PC-3 (cell line): Measurements from ENCODE around the gene SLC38A6. TPM values are rescaled to one million over a fixed set of nuclear protein-coding genes. Genes with fewer than 3 reads are reported as not detected.

Source experiments
- ATAC-seq: fragments of 200-7000 bp; cut with Tn5 transposase; 2 replicates; pipeline ENCODE4 v1.9.1; 2020; ENCODE audit warnings: mild to moderate bottlenecking, moderate library complexity
- BruUV-seq: library from RNA; stranded (reverse); fragments of 400-500 nt; replicated peaks from 2 replicates; lab custom pipeline; 2021; lab: Mats Ljungman, UMichigan
- CTCF ChIA-PET: fragments of 300-600 bp; sonication (Branson Sonifier 250); formaldehyde crosslinking; loops from one replicate; lab custom pipeline; 2022; ENCODE audit warnings: antibody characterized with exemption; lab: Charles Lee
- POLR2A ChIA-PET: fragments of 300-600 bp; sonication (Branson Sonifier 250); formaldehyde crosslinking; loops from one replicate; lab custom pipeline; 2022; ENCODE audit warnings: antibody characterized with exemption; ENCODE audit not compliant: unreplicated experiment; lab: Charles Lee
- DNase-seq: peaks from one replicate; pipeline ENCODE4 v3.0.0-alpha.2; 2015
- H2AFZ ChIP-seq: fragments of 300-600 bp; sonication (generic); 2 replicates; pipeline ENCODE4 v1.6.0; 2016; ENCODE audit warnings: antibody characterized with exemption, low read length
- H3F3A ChIP-seq: fragments of 300-600 bp; sonication (generic); one replicate; pipeline ENCODE4 v1.6.0; 2017; ENCODE audit warnings: antibody characterized with exemption, low read length, control low read depth, mild to moderate bottlenecking; ENCODE audit not compliant: unreplicated experiment
- H3K27ac ChIP-seq: fragments of 300-600 bp; sonication (generic); 2 replicates; pipeline ENCODE4 v1.5.1; 2016; ENCODE audit warnings: mild to moderate bottlenecking, low read length
- H3K27me3 ChIP-seq: fragments of 300-600 bp; sonication (generic); 2 replicates; pipeline ENCODE4 v1.6.1; 2016; ENCODE audit warnings: low read length, mixed read lengths
- H3K36me3 ChIP-seq: fragments of 300-600 bp; sonication (generic); 2 replicates; pipeline ENCODE4 v1.6.1; 2016; ENCODE audit warnings: low read depth, mixed run types, low read length, mixed read lengths
- H3K4me1 ChIP-seq: fragments of 300-600 bp; sonication (generic); 2 replicates; pipeline ENCODE4 v1.5.1; 2016; ENCODE audit warnings: low read length; ENCODE audit not compliant: insufficient read depth
- H3K4me2 ChIP-seq: fragments of 300-600 bp; sonication (generic); 2 replicates; pipeline ENCODE4 v1.6.0; 2016; ENCODE audit warnings: low read length
- H3K4me3 ChIP-seq: fragments of 300-600 bp; sonication (generic); 2 replicates; pipeline ENCODE4 v1.5.1; 2016; ENCODE audit warnings: mild to moderate bottlenecking, low read length, mixed read lengths
- H3K79me2 ChIP-seq: fragments of 300-600 bp; sonication (generic); 2 replicates; pipeline ENCODE4 v1.6.1; 2017; ENCODE audit warnings: low read length, mixed read lengths
- H3K9ac ChIP-seq: fragments of 300-600 bp; sonication (generic); 2 replicates; pipeline ENCODE4 v1.6.0; 2016; ENCODE audit warnings: mild to moderate bottlenecking, low read length
- H3K9me2 ChIP-seq: fragments of 300-600 bp; sonication (generic); replicated peaks from 2 replicates; pipeline ENCODE4 v1.6.1; 2016; ENCODE audit warnings: mixed run types, low read length, mixed read lengths
- H3K9me3 ChIP-seq: fragments of 300-600 bp; sonication (generic); 2 replicates; pipeline ENCODE4 v1.6.1; 2016; ENCODE audit warnings: low read length, mixed read lengths
- H4K20me1 ChIP-seq: fragments of 300-600 bp; sonication (generic); 2 replicates; pipeline ENCODE4 v1.6.1; 2016; ENCODE audit warnings: low read length, mixed read lengths
- EZH2 ChIP-seq: fragments of 300-600 bp; sonication (generic); IDR thresholded peaks from one replicate; pipeline ENCODE4 v1.6.1; 2017; ENCODE audit warnings: antibody characterized with exemption, mild to moderate bottlenecking, low read length; ENCODE audit not compliant: unreplicated experiment
- EZH2phosphoT487 ChIP-seq: fragments of 300-600 bp; sonication (generic); IDR thresholded peaks from 2 replicates; pipeline ENCODE4 v1.6.1; 2018; ENCODE audit warnings: mild to moderate bottlenecking, antibody characterized with exemption, low read length, borderline replicate concordance
- intact Hi-C: fragments of 100-400 bp; cut with micrococcal nuclease; formaldehyde crosslinking; loops from 2 replicates; pipeline ENCODE4 v1.9.0; 2023
- total RNA-seq: library from RNA; depleted of rRNA; stranded (reverse); fragments of >200 nt; gene quantifications from 2 replicates; pipeline ENCODE4 v1.2.3, GENCODE V29; 2014
- TF ChIP-seq, protein P1 (sequence below): fragments of 300-600 bp; sonication (generic); conservative IDR thresholded peaks from 2 replicates; pipeline ENCODE4 v1.5.1; 2017; ENCODE audit warnings: antibody characterized with exemption, low read depth, mild to moderate bottlenecking, low read length

SLC38A6 gene
- total RNA-seq, 1 experiment from 2014 or later: 28.0 TPM

DNA sequence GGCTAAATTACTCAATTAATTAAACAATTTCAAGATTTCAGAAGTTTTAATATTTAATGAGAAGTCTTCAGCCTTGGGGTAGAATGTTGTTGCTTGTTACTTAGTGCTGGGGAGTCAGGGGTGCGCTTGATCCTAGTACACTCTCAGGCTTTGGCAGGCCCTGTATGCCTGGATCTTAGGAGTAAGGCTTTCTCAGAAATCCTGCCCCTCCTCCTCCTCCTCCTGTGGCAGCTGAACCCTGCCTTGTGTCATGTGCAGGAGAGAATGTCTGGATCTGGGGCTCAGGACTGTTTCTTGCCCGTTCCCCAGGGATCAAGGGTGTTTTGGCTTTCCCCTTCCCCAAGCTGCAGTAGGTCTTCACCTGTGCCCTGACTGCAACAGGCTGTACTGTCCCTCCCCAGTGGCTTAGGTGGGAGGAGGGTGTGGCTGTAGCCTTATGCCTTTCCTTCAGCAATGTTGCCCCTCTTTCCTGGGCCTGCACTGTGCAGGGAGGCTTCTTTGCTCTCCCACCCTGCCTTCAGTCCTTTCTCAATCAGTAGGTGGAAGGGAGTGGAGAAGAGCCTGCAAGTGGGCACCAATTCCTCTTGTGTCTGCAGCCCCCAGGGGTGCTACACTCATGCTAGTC is 108.2 kb downstream of the SLC38A6 start:
- CTCF ChIA-PET: no interaction called here
- no peaks in the 10 kb centered on the region for H3K27me3 ChIP-seq
- intact Hi-C loops: no loop called here
- H2AFZ ChIP-seq: no peak overlapping the region
- H3K4me1 ChIP-seq: peaks cover 26% of the 10 kb centered on the region
- no peak overlapping the region for H3K4me3 ChIP-seq
- POLR2A ChIA-PET: interaction anchor here (0.6 kb wide), 1 partner anchor 47 kb away, joined by 6 read pairs; no protein-coding TSS in a partner anchor
- no peaks in the 10 kb centered on the region for H3F3A ChIP-seq
- TF ChIP-seq, protein P1, sequence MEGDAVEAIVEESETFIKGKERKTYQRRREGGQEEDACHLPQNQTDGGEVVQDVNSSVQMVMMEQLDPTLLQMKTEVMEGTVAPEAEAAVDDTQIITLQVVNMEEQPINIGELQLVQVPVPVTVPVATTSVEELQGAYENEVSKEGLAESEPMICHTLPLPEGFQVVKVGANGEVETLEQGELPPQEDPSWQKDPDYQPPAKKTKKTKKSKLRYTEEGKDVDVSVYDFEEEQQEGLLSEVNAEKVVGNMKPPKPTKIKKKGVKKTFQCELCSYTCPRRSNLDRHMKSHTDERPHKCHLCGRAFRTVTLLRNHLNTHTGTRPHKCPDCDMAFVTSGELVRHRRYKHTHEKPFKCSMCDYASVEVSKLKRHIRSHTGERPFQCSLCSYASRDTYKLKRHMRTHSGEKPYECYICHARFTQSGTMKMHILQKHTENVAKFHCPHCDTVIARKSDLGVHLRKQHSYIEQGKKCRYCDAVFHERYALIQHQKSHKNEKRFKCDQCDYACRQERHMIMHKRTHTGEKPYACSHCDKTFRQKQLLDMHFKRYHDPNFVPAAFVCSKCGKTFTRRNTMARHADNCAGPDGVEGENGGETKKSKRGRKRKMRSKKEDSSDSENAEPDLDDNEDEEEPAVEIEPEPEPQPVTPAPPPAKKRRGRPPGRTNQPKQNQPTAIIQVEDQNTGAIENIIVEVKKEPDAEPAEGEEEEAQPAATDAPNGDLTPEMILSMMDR: no peak
- TF ChIP-seq EZH2: no peak
- TF ChIP-seq EZH2phosphoT487: no peak
- H3K27ac ChIP-seq: no peak overlapping the region
- H3K9me3 ChIP-seq: no peaks in the 10 kb centered on the region
- DNase-seq (no peak), ATAC-seq (no peak)
- H3K9me2 ChIP-seq: no peaks in the 10 kb centered on the region
- no TSS peak for BruUV-seq
- H3K36me3 ChIP-seq: no peaks in the 10 kb centered on the region
- H3K4me2 ChIP-seq: no peak overlapping the region
- no peak overlapping the region for H3K9ac ChIP-seq
- no peaks in the 10 kb centered on the region for H4K20me1 ChIP-seq
- H3K79me2 ChIP-seq: no peaks in the 10 kb centered on the region

DNA sequence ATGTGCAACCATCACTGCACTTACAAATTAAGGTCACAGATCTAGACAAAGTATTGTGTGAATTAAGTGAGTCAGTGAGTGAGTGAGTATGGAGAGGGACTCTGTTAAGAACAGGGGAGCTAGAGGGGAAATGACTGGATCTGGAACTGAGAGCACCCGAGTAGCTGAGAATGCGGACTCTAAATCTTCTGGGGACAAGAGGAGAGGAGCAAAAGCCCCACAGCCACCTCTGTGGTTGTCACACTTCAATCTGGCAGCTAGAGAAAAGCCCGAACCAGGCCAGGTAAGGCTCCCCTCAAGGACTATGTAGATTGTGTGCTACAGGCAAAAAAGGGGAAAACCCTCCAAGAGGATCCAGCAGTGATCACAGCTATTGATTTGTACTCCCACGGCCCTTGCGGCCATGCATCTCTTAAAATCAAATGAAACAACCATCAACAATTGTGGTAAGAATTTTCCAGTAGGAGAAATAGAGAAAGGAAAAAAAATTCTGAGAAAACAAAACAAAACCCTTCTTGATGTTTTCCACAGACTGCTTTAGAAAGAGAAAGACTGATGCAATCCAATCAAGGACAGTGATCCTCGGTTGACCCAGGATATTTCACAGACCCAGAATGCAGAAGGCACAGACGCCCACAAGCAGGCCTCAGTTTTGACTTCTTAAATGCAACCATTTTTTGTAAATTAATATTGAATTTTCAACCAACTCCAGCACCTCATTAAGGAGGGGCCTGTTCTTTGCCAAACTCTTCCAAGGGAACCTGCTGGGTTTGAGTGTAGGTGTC is 109.6 kb downstream of the SLC38A6 start:
- no peak overlapping the region for H3K4me3 ChIP-seq
- BruUV-seq: no TSS peak
- H3K9me3 ChIP-seq: no peaks in the 10 kb centered on the region
- H3F3A ChIP-seq: no peaks in the 10 kb centered on the region
- ATAC-seq (no peak), DNase-seq (no peak)
- CTCF ChIA-PET: interaction anchor here (0.5 kb wide), 1 partner anchor 169 kb away, joined by 3 read pairs; no protein-coding TSS in a partner anchor
- no peak overlapping the region for H3K4me2 ChIP-seq
- no peak overlapping the region for H2AFZ ChIP-seq
- H3K9ac ChIP-seq: no peak overlapping the region
- POLR2A ChIA-PET: interaction anchor here (0.6 to 0.7 kb wide), 2 partner anchors 192 to 449 kb away, joined by 4 read pairs; no protein-coding TSS in a partner anchor
- no peaks in the 10 kb centered on the region for H3K36me3 ChIP-seq
- H4K20me1 ChIP-seq: no peaks in the 10 kb centered on the region
- TF ChIP-seq, protein P1: no peak
- TF ChIP-seq EZH2: no peak
- TF ChIP-seq EZH2phosphoT487: no peak
- no peaks in the 10 kb centered on the region for H3K9me2 ChIP-seq
- no peaks in the 10 kb centered on the region for H3K27me3 ChIP-seq
- intact Hi-C loops: no loop called here
- peaks cover 26% of the 10 kb centered on the region for H3K4me1 ChIP-seq
- H3K79me2 ChIP-seq: no peaks in the 10 kb centered on the region
- no peak overlapping the region for H3K27ac ChIP-seq
